NCI-H774 (cell line): ENCODE data around the gene RRP9.

Experiments
- DNase-seq: peaks from one replicate; lab custom pipeline; 2025; lab: John Stamatoyannopoulos, UW

Gene RRP9

DNA sequence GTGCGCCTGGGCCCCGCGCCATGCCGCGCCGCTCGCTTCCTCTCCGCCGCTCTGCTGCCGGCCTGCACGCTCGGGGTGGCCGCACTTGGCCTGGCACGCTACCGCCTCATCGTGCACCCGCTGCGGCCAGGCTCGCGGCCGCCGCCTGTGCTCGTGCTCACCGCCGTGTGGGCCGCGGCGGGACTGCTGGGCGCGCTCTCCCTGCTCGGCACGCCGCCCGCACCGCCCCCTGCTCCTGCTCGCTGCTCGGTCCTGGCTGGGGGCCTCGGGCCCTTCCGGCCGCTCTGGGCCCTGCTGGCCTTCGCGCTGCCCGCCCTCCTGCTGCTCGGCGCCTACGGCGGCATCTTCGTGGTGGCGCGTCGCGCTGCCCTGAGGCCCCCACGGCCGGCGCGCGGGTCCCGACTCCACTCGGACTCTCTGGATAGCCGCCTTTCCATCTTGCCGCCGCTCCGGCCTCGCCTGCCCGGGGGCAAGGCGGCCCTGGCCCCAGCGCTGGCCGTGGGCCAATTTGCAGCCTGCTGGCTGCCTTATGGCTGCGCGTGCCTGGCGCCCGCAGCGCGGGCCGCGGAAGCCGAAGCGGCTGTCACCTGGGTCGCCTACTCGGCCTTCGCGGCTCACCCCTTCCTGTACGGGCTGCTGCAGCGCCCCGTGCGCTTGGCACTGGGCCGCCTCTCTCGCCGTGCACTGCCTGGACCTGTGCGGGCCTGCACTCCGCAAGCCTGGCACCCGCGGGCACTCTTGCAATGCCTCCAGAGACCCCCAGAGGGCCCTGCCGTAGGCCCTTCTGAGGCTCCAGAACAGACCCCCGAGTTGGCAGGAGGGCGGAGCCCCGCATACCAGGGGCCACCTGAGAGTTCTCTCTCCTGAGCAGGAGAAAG lies 14.4 kb upstream of the RRP9 start:
- DNase-seq = no peak

DNA sequence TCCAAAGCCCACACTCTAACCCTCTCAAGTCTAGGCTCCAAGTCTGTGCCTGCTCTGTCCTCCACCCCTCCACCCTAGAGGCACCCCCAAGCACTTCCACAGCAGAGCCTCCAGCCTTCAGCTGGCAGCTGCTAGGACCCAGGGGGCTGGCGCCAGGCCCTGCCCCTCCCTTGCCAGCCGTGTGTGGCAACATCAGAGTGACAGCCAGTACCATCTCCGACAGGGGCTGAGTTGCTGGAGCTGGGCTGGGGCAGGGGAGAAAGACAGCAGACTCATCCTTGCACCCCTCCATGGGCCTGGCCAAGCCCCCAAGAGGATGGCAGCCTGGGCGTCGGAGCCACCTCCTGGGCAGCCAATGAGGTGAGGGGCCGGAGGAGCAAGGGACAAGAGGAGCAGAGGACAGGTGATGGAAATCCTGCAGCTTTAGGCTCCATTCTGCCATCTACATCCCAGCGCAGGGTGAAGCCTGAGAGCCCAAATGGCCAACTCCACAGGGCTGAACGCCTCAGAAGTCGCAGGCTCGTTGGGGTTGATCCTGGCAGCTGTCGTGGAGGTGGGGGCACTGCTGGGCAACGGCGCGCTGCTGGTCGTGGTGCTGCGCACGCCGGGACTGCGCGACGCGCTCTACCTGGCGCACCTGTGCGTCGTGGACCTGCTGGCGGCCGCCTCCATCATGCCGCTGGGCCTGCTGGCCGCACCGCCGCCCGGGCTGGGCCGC lies 13.6 kb upstream of the RRP9 start, which contains the start of gene GPR62:
Gene GPR62 (plus strand): TSS at position 207 of the 718 bp plus-strand sequence. CDS start 272 bp downstream, at position 479.
- DNase-seq = no peak

DNA sequence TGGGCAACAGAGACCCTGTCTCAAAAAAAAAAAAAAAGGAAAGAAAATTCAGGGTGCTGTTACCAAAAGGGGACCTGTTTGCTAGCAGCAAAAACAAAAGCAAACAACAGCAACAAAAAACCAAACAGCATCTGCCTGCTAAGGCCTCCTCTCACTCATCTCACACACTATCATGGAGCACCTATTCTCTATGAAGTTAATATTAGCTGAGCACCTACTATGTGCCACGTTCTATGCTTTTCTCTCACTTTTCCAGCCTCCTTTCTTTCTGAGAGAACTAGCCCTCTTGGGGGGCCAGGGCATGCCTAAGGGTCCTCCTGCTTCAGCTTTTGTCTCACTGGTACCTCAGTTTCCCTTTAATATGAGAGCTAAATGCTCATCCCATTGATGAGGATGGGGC lies 13.0 kb upstream of the RRP9 start:
- no peak for DNase-seq

GRCh38 chr3:51954105-51954504 lies 12.4 kb upstream of the RRP9 start:
- no peak for DNase-seq

- DNase-seq = no peak
Observed at GRCh38 chr3:51953445-51953844, 11.7 kb upstream of the RRP9 start.

DNA sequence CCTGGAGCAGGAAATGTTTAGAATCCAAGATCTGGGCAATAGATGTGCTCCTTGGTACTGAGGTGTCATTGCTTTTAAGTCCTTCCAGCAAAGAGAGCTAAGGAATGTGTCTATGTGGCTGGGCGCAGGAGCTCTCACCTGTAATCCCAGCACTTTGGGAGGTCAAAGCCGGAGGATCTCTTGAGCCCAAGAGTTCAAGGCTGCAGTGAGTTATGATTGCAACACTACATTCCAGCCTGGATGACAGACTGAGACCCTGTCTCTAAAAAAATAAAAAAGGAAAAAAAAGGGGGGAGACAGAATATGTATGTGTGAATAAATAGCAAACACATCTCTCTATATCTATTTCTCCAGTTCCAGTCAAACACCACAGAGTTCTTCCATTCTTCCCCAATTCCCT lies 9.2 kb upstream of the RRP9 start:
- DNase-seq = no peak

DNA sequence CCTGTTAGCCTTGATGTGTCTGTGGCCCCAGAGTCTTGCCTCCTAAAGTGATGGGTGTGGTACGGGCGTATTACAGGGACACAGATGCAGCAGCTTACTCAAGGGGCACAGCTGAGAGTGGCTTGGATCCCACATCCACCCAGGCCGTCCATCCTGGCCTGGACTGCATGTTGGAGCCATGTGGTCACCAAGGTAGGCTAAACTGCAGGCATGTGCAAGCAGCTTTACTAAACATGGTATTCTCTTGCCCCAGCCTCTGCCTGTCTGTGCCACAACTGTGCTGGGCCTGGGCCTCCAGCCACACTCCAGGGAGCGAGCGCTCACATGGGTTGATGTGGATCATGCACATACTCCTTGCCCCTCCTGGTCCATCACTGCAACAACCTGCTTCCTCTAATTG lies 7.4 kb upstream of the RRP9 start:
- DNase-seq = no peak

DNA sequence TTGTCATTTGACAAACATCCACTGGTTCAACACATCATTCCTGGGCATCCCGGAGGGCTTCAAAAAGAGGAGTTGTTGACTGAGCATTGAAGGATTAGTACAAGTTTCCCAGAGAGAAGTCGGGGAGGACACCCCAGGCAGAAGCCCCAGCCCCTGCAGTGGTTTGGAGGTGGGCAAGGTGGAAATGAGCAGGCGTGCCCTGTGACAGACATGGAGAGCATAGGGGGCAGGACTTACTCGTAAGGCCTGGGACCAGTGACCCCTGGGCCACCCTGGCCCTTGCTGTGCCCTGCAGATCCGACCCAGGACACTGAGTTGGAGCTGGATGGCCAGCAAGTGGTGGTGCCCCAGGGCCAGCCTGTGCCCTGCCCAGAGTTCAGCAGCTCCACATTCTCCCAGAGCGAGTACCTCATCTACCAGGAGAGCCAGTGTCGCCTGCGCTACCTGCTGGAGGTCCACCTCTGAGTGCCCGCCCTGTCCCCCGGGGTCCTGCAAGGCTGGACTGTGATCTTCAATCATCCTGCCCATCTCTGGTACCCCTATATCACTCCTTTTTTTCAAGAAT lies 6.4 kb upstream of the RRP9 start:
- no peak for DNase-seq

GRCh38 chr3:51947215-51947900 lies 5.7 kb upstream of the RRP9 start:
- no peak for DNase-seq

DNA sequence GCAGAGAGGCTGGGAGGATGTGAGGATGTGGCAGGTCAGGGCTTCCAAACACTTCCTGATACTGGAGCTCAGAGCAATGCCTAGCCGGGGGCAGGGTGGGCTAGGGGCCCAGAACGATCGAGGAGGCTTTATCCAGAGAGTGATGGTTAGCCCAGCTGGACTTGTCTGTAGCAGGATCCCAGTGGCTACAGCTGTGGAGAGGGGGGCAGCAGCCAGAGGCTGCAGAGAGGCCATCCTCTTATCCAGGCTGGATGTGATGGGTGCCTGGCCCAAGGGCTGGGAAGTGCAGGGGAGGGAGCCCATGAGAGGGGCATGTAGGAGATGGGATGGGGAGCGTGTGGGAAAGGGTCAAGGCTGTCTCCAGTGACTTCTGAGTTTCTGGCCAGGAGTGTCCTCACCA lies 5.1 kb upstream of the RRP9 start:
- no peak for DNase-seq

- DNase-seq = no peak
Observed at GRCh38 chr3:51945926-51946705, 4.4 kb upstream of the RRP9 start.

- DNase-seq = no peak
Observed at GRCh38 chr3:51945031-51945840, 3.5 kb upstream of the RRP9 start.

GRCh38 chr3:51944451-51945021 lies 2.8 kb upstream of the RRP9 start:
- DNase-seq = no peak

DNA sequence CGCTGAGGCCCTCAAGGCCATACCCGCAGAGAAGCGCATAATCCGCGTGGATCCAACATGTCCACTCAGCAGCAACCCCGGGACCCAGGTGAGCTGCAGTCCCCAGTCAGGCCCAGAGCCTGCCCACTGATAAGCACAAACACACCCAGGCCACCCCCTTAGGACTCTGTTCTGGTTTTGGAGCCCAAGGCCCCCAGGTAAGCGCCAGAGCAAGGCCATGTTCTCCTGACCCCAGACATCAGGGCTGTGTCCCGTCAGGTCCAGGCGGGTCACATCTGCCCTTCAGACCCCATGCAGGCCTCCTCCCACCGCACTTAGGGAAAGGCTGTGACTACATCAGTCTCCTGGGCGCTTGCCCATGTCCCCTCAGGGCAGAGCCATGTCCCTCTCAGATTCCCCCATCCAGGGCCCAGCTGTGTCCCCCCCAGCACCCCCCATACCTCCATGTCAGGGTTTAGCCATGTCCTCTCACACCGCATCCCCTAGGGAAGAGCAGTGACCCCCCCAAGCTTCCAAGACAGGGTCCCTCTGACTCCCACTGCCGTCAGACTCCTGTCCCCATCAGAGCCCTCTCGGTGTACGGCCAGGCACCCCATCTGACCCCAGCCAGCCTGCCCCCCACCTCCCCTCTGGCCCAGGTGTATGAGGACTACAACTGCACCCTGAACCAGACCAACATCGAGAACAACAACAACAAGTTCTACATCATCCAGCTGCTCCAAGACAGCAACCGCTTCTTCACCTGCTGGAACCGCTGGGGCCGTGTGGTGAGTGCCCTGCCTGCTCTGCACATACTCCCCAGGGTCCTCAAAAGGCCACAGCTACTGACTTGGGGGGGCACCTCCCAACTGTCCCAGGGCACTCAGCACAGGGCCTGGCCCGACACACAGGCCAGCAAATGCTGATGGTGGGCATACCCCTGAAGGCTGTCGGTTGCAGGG lies 2.0 kb upstream of the RRP9 start:
- no peak for DNase-seq

DNA sequence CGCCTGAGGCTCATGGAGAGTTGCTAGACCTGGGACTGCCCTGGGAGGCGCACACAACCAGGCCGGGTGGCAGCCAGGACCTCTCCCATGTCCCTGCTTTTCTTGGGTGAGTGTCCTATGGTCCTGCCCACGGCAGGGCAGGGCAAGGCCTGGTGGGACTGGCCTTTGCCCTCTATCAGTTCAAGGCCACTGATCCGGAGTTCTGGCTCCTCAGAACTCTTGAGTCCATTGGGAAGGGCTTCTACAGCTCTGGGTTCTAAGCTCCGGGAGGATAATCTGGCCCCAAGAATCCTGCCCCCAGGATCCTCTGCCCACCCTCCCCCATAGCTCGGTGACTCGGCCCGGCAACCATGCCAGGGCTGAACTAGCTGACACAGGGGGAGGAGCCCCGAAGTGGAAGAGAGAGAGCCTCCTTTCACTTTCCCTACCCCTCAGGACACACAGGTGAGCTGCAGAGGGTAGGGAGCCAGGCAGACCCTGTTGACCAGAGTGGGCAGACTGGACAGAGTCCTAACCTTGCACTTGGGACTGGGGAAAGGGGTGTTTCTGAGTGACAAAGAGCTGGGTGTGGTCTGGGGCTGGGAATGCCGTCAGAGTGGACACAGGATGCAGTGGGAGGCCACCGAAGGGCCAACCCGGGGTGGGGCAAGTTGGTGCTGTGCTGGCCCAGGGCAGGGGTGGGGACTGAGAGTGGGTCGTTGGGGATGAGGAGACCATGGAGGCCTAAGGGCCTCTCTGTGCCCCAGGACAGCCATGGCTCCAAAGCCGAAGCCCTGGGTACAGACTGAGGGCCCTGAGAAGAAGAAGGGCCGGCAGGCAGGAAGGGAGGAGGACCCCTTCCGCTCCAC lies 1.1 kb upstream of the RRP9 start:
- DNase-seq = no peak

DNA sequence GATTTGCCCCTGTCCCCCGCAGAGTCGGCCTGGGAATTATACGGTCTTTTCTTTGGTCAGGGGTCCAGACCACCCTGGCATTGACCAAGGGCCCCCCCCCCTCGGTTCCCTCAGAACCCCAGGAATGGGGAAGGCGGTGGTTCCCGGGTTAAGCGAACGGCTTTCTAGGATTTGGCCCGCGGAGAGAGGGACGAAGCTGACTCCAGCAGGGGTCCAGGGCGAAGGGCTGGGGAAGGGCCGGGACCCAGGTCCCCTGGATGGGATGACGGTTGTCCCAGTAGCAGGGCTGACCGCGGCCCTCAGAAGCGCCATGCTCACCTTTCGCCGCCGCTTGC lies 274 bp downstream of the RRP9 start:
- no peak for DNase-seq

DNA sequence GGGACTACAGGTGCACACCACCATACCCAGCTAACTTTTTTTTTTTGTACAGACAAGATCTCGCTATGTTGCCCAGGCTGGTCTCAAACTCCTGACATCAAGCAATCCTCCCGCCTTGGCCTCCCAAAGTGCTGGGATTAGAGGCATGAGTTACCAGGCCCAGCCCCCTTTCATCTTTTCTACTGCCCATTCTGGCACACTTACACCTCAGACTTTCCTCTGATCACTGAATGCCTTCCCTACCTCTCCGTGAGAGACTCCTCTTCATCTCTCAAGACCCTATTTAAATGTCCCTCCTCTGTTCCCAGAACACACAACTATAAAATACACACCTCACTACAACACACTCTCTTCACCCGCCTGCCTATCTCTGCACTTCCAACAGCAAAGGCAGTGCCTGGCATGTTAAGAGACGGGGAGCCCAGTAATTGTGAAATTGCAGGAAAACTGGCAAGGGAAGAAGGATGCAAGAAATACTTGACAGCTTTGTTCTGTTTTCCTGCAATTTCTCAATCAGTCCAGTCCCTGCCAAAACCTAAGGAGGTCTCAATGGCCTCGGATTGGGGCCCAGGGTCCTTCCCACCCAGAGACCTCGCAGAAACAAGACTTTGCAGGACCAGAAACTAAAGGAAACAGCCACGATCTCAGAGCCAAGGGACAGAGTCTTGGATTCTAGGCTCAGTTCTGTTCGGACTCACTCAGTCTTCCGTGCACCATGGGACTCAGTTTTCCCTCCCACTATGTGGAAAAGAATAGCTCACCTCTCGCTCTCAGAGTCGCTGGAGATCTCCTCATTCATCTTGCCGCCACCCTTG lies 849 bp downstream of the RRP9 start:
- no peak for DNase-seq
